ENCODE data around the gene DNAH17. TPM values are rescaled to one million over a fixed set of nuclear protein-coding genes. Genes with fewer than 3 reads are reported as not detected.

Gene DNAH17
- polyA plus RNA-seq, 2 donors, result 0.02 to 0.11 TPM

- Histone ChIP-seq H3K9me3 (ENCODE audit: control insufficient read depth in 2 of 2, insufficient read depth in 1 of 2, low read depth in 1 of 2, low read length in 1 of 2) (no peaks in the 10 kb centered on the region), H3K4me1 (ENCODE audit: control insufficient read depth in 2 of 2, insufficient read depth in 2 of 2, low read length in 1 of 2) (no peaks in the 10 kb centered on the region), H3K36me3 (ENCODE audit: control insufficient read depth in 2 of 2, insufficient read depth in 2 of 2, low read length in 1 of 2) (no peaks in the 10 kb centered on the region), H3K27ac (ENCODE audit: low read depth in 2 of 2, low read length in 1 of 2) (no peak overlapping the region), H3K4me3 (ENCODE audit: low read depth in 1 of 2, low read length in 2 of 2) (no peak overlapping the region), H3K27me3 (ENCODE audit: control insufficient read depth in 1 of 2, insufficient read depth in 2 of 2, low read length in 2 of 2) (no peaks in the 10 kb centered on the region)
- WGBS, 2 donors, result 84 to 85% methylated on average over 5 of the region's 5 CpGs
These were observed 4.1 kb upstream of the DNAH17 start for GRCh38 chr17:78581304-78581703.

GRCh38 chr17:78580277-78580804 lies 3.1 kb upstream of the DNAH17 start:
- H3K27ac ChIP-seq (ENCODE audit: low read depth in 2 of 2, low read length in 1 of 2), result no peak overlapping the region
- no peaks in the 10 kb centered on the region for H3K9me3 ChIP-seq (ENCODE audit: control insufficient read depth in 2 of 2, insufficient read depth in 1 of 2, low read depth in 1 of 2, low read length in 1 of 2)
- H3K36me3 ChIP-seq (ENCODE audit: control insufficient read depth in 2 of 2, insufficient read depth in 2 of 2, low read length in 1 of 2), result no peaks in the 10 kb centered on the region
- WGBS, 2 donors, result 63% methylated on average over 9 of the region's 9 CpGs
- no peaks in the 10 kb centered on the region for H3K27me3 ChIP-seq (ENCODE audit: control insufficient read depth in 1 of 2, insufficient read depth in 2 of 2, low read length in 2 of 2)
- no peaks in the 10 kb centered on the region for H3K4me1 ChIP-seq (ENCODE audit: control insufficient read depth in 2 of 2, insufficient read depth in 2 of 2, low read length in 1 of 2)
- no peak overlapping the region for H3K4me3 ChIP-seq (ENCODE audit: low read depth in 1 of 2, low read length in 2 of 2)

GRCh38 chr17:78576389-78577112 lies 645 bp downstream of the DNAH17 start:
- Histone ChIP-seq H3K4me3 (ENCODE audit: low read depth in 1 of 2, low read length in 2 of 2) (no peak overlapping the region), H3K27ac (ENCODE audit: low read depth in 2 of 2, low read length in 1 of 2) (no peak overlapping the region), H3K36me3 (ENCODE audit: control insufficient read depth in 2 of 2, insufficient read depth in 2 of 2, low read length in 1 of 2) (no peaks in the 10 kb centered on the region), H3K9me3 (ENCODE audit: control insufficient read depth in 2 of 2, insufficient read depth in 1 of 2, low read depth in 1 of 2, low read length in 1 of 2) (no peaks in the 10 kb centered on the region), H3K27me3 (ENCODE audit: control insufficient read depth in 1 of 2, insufficient read depth in 2 of 2, low read length in 2 of 2) (no peaks in the 10 kb centered on the region), H3K4me1 (ENCODE audit: control insufficient read depth in 2 of 2, insufficient read depth in 2 of 2, low read length in 1 of 2) (no peaks in the 10 kb centered on the region)
- WGBS, 2 donors, result 76 to 77% methylated on average over 23 of the region's 23 CpGs

GRCh38 chr17:78575899-78576298 lies 1.3 kb downstream of the DNAH17 start:
- WGBS, 2 donors, result 79 to 85% methylated on average over 7 of the region's 7 CpGs
- Histone ChIP-seq H3K9me3 (ENCODE audit: control insufficient read depth in 2 of 2, insufficient read depth in 1 of 2, low read depth in 1 of 2, low read length in 1 of 2) (no peaks in the 10 kb centered on the region), H3K36me3 (ENCODE audit: control insufficient read depth in 2 of 2, insufficient read depth in 2 of 2, low read length in 1 of 2) (no peaks in the 10 kb centered on the region), H3K4me3 (ENCODE audit: low read depth in 1 of 2, low read length in 2 of 2) (no peak overlapping the region), H3K27me3 (ENCODE audit: control insufficient read depth in 1 of 2, insufficient read depth in 2 of 2, low read length in 2 of 2) (no peaks in the 10 kb centered on the region), H3K27ac (ENCODE audit: low read depth in 2 of 2, low read length in 1 of 2) (no peak overlapping the region), H3K4me1 (ENCODE audit: control insufficient read depth in 2 of 2, insufficient read depth in 2 of 2, low read length in 1 of 2) (no peaks in the 10 kb centered on the region)

- Histone ChIP-seq H3K4me1 (ENCODE audit: control insufficient read depth in 2 of 2, insufficient read depth in 2 of 2, low read length in 1 of 2) (no peaks in the 10 kb centered on the region), H3K27me3 (ENCODE audit: control insufficient read depth in 1 of 2, insufficient read depth in 2 of 2, low read length in 2 of 2) (no peaks in the 10 kb centered on the region), H3K4me3 (ENCODE audit: low read depth in 1 of 2, low read length in 2 of 2) (no peak overlapping the region), H3K9me3 (ENCODE audit: control insufficient read depth in 2 of 2, insufficient read depth in 1 of 2, low read depth in 1 of 2, low read length in 1 of 2) (no peaks in the 10 kb centered on the region), H3K36me3 (ENCODE audit: control insufficient read depth in 2 of 2, insufficient read depth in 2 of 2, low read length in 1 of 2) (no peaks in the 10 kb centered on the region), H3K27ac (ENCODE audit: low read depth in 2 of 2, low read length in 1 of 2) (no peak overlapping the region)
- WGBS, 2 donors, result 70 to 72% methylated on average over 12 of the region's 12 CpGs
These were observed 1.9 kb downstream of the DNAH17 start for GRCh38 chr17:78575340-78575739.

GRCh38 chr17:78573955-78574354 lies 3.2 kb downstream of the DNAH17 start:
- H3K27ac ChIP-seq (ENCODE audit: low read depth in 2 of 2, low read length in 1 of 2), result no peak overlapping the region
- no peak overlapping the region for H3K4me3 ChIP-seq (ENCODE audit: low read depth in 1 of 2, low read length in 2 of 2)
- WGBS, 2 donors, result 90 to 93% methylated on average over 8 of the region's 8 CpGs
- H3K4me1 ChIP-seq (ENCODE audit: control insufficient read depth in 2 of 2, insufficient read depth in 2 of 2, low read length in 1 of 2), result no peaks in the 10 kb centered on the region
- H3K27me3 ChIP-seq (ENCODE audit: control insufficient read depth in 1 of 2, insufficient read depth in 2 of 2, low read length in 2 of 2), result no peaks in the 10 kb centered on the region
- no peaks in the 10 kb centered on the region for H3K9me3 ChIP-seq (ENCODE audit: control insufficient read depth in 2 of 2, insufficient read depth in 1 of 2, low read depth in 1 of 2, low read length in 1 of 2)
- no peaks in the 10 kb centered on the region for H3K36me3 ChIP-seq (ENCODE audit: control insufficient read depth in 2 of 2, insufficient read depth in 2 of 2, low read length in 1 of 2)

- WGBS, 2 donors, result 67 to 69% methylated on average over 20 of the region's 20 CpGs
- no peak overlapping the region for H3K4me3 ChIP-seq (ENCODE audit: low read depth in 1 of 2, low read length in 2 of 2)
These were observed 4.7 kb downstream of the DNAH17 start for GRCh38 chr17:78572239-78573205.

GRCh38 chr17:78571329-78571728 lies 5.9 kb downstream of the DNAH17 start:
- H3K27me3 ChIP-seq (ENCODE audit: control insufficient read depth in 1 of 2, insufficient read depth in 2 of 2, low read length in 2 of 2), result no peaks in the 10 kb centered on the region
- no peak overlapping the region for H3K4me3 ChIP-seq (ENCODE audit: low read depth in 1 of 2, low read length in 2 of 2)
- 91 to 94% methylated on average over 13 of the region's 13 CpGs for WGBS, 2 donors
- H3K4me1 ChIP-seq (ENCODE audit: control insufficient read depth in 2 of 2, insufficient read depth in 2 of 2, low read length in 1 of 2), result no peaks in the 10 kb centered on the region
- H3K36me3 ChIP-seq (ENCODE audit: control insufficient read depth in 2 of 2, insufficient read depth in 2 of 2, low read length in 1 of 2), result no peaks in the 10 kb centered on the region
- H3K27ac ChIP-seq (ENCODE audit: low read depth in 2 of 2, low read length in 1 of 2), result no peak overlapping the region
- H3K9me3 ChIP-seq (ENCODE audit: control insufficient read depth in 2 of 2, insufficient read depth in 1 of 2, low read depth in 1 of 2, low read length in 1 of 2), result no peaks in the 10 kb centered on the region

More at GRCh38 chr17:78572239-78573205, 4.7 kb downstream of the DNAH17 start:
- Histone ChIP-seq H3K9me3 (ENCODE audit: control insufficient read depth in 2 of 2, insufficient read depth in 1 of 2, low read depth in 1 of 2, low read length in 1 of 2) (no peaks in the 10 kb centered on the region), H3K27ac (ENCODE audit: low read depth in 2 of 2, low read length in 1 of 2) (no peak overlapping the region), H3K4me1 (ENCODE audit: control insufficient read depth in 2 of 2, insufficient read depth in 2 of 2, low read length in 1 of 2) (no peaks in the 10 kb centered on the region), H3K27me3 (ENCODE audit: control insufficient read depth in 1 of 2, insufficient read depth in 2 of 2, low read length in 2 of 2) (no peaks in the 10 kb centered on the region), H3K36me3 (ENCODE audit: control insufficient read depth in 2 of 2, insufficient read depth in 2 of 2, low read length in 1 of 2) (no peaks in the 10 kb centered on the region)

GRCh38 chr17:78568494-78569115 lies 8.6 kb downstream of the DNAH17 start:
- no peaks in the 10 kb centered on the region for H3K4me1 ChIP-seq (ENCODE audit: control insufficient read depth in 2 of 2, insufficient read depth in 2 of 2, low read length in 1 of 2)
- H3K27ac ChIP-seq (ENCODE audit: low read depth in 2 of 2, low read length in 1 of 2), result no peak overlapping the region
- no peak overlapping the region for H3K4me3 ChIP-seq (ENCODE audit: low read depth in 1 of 2, low read length in 2 of 2)
- WGBS, 2 donors, result 73 to 78% methylated on average over 16 of the region's 16 CpGs
- H3K36me3 ChIP-seq (ENCODE audit: control insufficient read depth in 2 of 2, insufficient read depth in 2 of 2, low read length in 1 of 2), result no peaks in the 10 kb centered on the region
- H3K9me3 ChIP-seq (ENCODE audit: control insufficient read depth in 2 of 2, insufficient read depth in 1 of 2, low read depth in 1 of 2, low read length in 1 of 2), result no peaks in the 10 kb centered on the region
- no peaks in the 10 kb centered on the region for H3K27me3 ChIP-seq (ENCODE audit: control insufficient read depth in 1 of 2, insufficient read depth in 2 of 2, low read length in 2 of 2)

Measured in esophagus (tissue), 2 donors.